ENCODE data around the gene FAM210A.

The FAM210A gene

GRCh38 chr18:13616041-13616440 is 110.3 kb downstream of the FAM210A start:
- ChIA-PET CTCF (interaction anchor here (1.2 kb wide), 1 partner anchor 56 kb away, joined by 3 read pairs; no protein-coding TSS in a partner anchor), POLR2A (no interaction called here)

DNA sequence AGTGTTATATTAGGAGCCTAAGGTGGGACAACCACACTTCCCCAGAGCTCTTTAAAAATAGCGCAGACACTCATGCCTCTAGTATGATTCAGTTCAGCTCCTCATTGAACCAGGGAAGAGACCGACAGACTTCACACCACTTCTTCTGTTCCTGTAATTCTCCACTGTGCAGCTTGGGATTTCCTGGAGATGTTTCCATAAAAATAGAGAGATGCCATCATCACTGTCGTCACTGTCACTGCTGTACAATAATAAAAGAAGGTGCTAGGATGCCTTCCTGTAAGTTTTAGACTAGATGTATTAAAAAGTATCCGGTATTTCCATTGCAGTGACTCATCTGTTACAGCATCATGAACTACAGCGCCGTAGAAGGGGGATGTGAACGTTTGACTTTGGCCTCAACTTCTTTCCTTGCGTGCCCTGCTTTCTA is 110.9 kb downstream of the FAM210A start:
- TF ChIP-seq, protein P1, sequence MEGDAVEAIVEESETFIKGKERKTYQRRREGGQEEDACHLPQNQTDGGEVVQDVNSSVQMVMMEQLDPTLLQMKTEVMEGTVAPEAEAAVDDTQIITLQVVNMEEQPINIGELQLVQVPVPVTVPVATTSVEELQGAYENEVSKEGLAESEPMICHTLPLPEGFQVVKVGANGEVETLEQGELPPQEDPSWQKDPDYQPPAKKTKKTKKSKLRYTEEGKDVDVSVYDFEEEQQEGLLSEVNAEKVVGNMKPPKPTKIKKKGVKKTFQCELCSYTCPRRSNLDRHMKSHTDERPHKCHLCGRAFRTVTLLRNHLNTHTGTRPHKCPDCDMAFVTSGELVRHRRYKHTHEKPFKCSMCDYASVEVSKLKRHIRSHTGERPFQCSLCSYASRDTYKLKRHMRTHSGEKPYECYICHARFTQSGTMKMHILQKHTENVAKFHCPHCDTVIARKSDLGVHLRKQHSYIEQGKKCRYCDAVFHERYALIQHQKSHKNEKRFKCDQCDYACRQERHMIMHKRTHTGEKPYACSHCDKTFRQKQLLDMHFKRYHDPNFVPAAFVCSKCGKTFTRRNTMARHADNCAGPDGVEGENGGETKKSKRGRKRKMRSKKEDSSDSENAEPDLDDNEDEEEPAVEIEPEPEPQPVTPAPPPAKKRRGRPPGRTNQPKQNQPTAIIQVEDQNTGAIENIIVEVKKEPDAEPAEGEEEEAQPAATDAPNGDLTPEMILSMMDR (IDR thresholded peaks at IDR 0.05; ENCODE audit: control extremely low read depth, extremely low read depth, low read depth, missing control alignments): no peak
- no peak for DNase-seq (ENCODE audit: extremely low spot score)
- ChIA-PET CTCF (interaction anchor here (1.0 kb wide), 1 partner anchor 57 kb away, joined by 6 read pairs; no protein-coding TSS in a partner anchor), POLR2A (interaction anchor here (0.7 to 8.3 kb wide), 3 partner anchors 30 to 53 kb away, joined by 5 to 159 read pairs (median 5); no protein-coding TSS in a partner anchor)

More at GRCh38 chr18:13616041-13616440, 110.3 kb downstream of the FAM210A start:
- TF ChIP-seq, protein P1 (IDR thresholded peaks at IDR 0.05; ENCODE audit: control extremely low read depth, extremely low read depth, low read depth, missing control alignments): no peak
- DNase-seq (ENCODE audit: extremely low spot score): no peak

GRCh38 chr18:13614641-13615288 is 111.6 kb downstream of the FAM210A start:
- CTCF ChIA-PET: interaction anchor here (0.9 to 6.9 kb wide), 5 partner anchors 16 to 399 kb away, joined by 3 to 112 read pairs (median 6); no protein-coding TSS in a partner anchor
- no peak for DNase-seq (ENCODE audit: extremely low spot score)
- TF ChIP-seq, protein P1 (IDR thresholded peaks at IDR 0.05; ENCODE audit: control extremely low read depth, extremely low read depth, low read depth, missing control alignments): no peak
- POLR2A ChIA-PET: interaction anchor here (0.7 to 8.3 kb wide), 5 partner anchors 29 to 53 kb away, joined by 5 to 159 read pairs (median 5); no protein-coding TSS in a partner anchor

GRCh38 chr18:13613591-13614501 is 112.5 kb downstream of the FAM210A start:
- ChIA-PET POLR2A (interaction anchor here (0.9 to 8.3 kb wide), 4 partner anchors 37 to 52 kb away, joined by 5 to 159 read pairs (median 38); no protein-coding TSS in a partner anchor), CTCF (interaction anchor here (0.7 to 6.9 kb wide), 7 partner anchors 12 to 398 kb away, joined by 3 to 112 read pairs (median 5); no protein-coding TSS in a partner anchor)
- TF ChIP-seq, protein P1 (IDR thresholded peaks at IDR 0.05; ENCODE audit: control extremely low read depth, extremely low read depth, low read depth, missing control alignments): no peak
- DNase-seq (ENCODE audit: extremely low spot score): peak; percentile 66

Data from GM10248 (cell line).